HG03378 (cell line): ENCODE measurements around the gene DSE.

Source experiments
- ATAC-seq: cut with Tn5 transposase; IDR thresholded peaks from one replicate; pipeline ENCODE4 v1.9.1; 2021; ENCODE audit warnings: mild to moderate bottlenecking, moderate library complexity; ENCODE audit not compliant: unreplicated experiment

DSE gene

DNA sequence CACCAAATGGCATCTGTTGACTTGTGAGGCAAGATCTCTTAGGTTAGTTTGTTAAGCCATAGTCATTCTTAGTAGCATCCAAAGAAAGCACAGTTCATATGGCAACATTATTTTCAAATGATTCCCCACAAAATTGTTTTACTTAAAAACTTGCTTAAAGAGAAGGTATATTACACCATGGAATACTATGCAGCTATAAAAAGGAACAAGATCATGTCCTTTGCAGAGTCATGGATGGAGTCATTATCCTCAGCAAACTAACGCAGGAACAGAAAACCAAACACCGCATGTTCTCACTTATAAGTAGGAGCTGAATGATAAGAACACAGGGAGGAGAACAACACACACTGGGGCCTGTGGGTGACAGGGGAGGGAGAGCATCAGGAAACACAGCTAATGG, 10.9 kb upstream of the DSE start:
- no peak for ATAC-seq

DNA sequence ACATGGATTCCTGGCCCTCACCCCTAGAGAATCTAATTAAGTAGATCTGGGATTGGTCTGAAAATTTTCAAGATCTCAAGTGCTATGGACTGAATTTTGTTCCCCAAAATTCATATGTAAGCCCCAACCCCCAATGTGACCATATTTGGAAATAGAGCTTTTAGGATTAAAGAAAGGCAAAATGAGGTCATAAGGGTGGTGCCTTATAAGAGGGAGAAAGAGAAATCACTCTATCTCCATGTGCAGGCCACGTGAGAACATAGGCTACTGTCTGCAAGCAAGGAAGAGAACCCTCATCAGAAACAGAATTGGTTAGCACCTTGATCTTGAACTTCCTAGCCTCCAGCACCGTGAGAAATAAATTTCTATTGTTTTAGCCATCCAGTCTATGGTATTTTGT, 8.5 kb upstream of the DSE start:
- ATAC-seq: no peak

DNA sequence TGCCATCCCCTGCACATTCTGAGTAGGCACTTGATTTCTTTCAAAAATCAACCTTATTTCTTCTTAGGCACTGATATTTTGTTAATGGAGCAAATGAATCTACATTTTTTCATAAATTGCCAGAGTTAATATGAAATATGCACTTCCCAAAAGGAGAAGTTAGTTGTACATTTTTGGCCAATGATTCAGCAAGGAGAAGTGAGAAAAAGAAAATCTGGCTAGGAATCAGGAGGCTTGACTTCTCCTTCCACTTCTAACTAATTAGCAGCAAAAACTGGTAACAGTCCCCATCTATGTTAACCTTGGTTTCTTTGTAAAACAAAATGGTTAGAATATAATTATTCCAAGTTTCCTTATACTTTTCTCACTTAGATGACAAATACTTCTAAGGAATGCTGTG, 7.0 kb upstream of the DSE start:
- ATAC-seq: no peak

DNA sequence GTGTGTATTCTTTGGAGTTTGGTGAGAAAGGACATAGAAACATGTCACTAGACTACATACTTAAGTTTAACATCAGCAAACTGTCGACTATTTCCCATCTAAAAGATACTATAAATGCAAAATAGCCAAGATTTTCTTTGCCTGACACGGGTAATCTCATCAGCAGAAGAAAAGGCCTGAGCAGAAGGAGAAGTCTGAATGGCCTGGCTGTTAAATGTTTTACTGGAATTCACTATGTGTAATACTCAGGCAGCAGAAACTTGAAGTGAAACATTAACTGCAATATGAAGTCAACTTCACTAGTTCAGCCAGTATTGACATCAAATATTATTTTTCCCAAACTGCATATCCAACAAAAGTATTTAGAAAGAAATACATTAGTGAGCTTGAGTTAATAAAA, 6.4 kb upstream of the DSE start:
- ATAC-seq: no peak

DNA sequence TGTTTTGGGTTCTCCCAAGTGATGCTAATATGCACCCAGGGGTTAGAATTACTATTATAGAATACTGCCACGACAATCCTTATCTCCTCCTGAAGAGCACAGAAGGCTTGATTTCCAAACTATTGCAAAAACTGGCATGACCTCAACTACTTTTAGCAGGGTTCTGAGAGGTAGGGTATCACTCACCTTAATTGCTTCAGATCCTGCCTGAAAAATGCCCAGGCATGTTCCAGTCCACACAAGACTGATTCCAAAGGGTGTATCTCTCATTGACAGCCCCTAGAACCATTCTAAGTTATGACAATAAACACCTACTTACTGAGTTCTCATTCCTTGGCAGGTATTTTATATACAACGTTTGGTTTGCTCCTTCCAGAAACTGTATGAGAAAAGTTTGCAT, 5.0 kb upstream of the DSE start:
- no peak for ATAC-seq

DNA sequence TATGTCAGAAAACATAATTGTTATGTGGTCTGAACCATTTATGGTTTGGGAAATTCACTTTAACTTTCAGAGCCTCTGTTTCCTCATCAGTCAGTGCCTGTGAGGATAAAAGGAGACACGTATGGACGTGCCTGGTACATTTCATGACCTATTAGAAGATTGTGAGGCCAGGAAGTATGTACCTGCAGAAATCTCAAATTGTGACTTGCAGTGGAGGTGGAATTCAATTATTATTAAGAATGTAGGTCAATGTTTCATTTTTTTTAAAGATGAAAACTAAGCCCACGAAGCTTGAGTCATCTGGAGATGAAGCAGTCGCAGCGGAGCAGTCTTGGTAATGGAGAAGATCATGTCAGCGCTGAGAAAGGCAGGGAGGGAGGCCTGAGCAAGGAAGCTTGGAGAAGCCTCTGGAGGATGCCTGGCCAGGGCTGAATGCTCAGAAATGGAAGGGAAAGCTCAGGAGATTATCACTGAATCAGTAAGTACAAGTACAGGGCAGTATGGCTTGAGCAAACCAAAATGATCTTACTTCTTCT, 3.9 kb upstream of the DSE start:
- ATAC-seq: no peak

DNA sequence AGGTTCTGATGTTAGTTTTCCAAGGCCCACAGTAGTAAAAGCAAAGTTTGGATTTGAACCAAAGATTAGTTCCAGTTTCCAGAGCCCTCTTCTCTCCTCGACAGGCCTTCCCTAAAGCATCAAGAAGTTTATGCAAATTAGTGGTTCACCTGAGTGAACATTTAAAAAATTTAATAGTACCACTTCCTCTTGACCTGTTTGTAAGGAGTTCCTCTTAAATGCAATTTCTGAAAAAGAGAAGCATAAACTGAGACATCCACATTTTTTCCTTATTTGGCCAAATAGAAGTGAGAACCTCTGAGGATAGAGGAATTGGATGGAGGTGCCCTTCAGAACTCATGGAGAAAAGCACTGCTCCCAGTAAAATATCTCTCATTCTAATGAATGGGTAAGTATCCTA, 1.2 kb upstream of the DSE start:
- ATAC-seq: peak; percentile 69

DNA sequence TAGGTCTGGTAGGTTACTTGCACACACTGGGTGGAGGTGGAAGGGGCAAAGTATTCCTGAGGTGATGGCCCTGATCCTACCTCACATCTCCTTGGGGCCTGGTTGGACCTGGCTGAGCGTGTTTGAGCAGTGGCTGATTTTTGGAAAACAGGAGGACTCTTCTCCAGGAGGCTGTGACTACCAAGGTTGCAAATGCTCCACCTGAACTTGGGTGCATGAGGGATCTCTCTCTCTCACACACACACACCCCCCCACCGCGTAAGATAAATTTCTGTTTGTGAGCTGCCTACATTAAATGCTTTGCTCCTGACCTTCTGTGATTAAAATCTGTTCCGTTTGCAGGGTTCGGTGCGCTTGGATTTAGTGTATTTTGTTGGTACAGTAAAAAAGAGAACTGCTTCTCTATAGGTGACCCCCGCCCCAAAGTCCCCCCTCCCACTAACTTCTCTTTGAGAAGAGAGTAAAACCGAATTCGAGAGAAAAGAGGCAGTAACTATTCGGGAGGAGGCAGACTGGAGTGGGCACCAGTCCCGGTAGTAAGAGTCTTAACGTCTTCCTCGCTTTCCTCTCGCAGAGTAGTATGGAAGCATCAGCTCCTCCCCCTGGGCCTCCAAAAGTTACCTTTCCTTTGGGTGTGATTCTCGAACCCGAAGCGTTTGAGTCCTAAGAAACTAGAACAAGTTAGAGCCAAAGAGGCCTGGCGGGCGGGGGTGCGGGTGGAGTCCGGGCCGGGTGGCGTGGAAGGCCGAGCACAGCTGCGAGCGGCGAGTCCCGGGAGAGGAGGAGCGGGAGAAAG, 585 bp upstream of the DSE start:
- peak; percentile 34 for ATAC-seq

DNA sequence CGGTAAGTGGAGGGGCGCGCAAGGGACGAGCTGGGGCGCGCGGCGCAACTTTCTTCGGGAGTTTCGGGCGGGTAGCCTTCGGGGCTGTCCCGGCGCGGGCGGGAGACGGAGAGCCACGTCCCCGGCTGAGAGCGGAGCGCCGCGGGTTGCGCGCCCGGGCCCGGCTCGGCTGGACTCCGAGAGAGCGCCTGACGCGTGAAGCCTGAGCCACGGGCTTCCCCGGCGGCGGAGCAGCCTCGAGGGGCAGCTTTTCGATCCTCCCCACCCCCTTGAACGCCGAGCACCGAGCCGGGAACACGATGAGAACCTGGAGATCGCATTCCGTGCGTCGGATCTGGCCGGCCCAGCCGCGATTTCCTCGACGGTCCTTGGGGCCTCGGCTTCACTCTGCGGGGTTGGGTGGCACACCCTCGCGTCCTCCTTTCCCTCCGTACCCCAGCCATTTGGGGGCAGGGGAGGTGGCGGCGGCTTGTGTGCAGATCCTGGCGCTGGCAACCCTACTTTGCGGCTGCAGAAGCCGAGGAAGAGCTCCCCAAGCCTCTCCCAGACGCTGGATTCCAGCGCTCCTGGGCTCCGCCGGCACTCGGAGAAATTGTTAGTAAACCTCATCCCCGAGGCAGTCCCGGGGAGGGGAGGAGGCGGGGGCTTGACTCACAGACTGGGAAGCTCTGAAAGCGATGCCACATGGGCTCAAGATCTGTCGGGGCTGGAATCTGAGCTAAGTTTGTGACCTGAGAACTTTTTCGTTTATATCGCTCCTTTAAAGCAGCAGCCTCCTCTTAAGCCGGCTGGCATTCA, 572 bp downstream of the DSE start:
- peak; percentile 32 for ATAC-seq

DNA sequence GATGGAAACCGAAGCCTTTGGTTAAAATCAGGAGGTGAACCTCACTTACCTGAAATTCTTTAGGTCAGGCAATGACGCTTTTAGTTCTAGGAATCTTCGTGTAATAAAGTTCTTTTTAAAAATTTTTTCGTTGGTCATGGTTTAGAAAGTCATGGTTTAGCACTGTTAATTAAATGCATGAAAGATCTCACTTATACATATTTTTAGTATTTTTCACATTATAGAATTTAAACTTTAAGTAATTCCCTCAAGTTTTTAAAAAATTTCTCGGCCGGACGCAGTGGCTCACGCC, 1.1 kb downstream of the DSE start:
- ATAC-seq: no peak

DNA sequence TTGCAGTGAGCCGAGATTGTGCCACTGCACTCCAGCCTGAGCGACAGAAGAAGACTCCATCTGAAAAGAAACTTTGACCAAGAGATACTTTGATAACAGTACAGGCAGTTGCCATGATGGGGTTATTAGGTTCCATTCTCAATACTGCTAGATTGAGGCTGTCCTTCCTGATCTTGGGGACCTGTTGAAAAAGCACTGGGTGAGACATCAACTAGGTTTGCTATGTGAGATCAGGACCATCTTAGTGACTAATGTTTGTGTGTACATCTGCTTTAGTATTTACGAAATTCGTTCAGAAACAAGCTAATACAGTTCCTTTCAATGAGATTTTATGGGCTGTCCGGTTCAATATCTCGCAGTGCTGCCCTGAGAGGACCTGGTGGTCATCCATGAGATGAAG, 2.6 kb downstream of the DSE start:
- no peak for ATAC-seq

DNA sequence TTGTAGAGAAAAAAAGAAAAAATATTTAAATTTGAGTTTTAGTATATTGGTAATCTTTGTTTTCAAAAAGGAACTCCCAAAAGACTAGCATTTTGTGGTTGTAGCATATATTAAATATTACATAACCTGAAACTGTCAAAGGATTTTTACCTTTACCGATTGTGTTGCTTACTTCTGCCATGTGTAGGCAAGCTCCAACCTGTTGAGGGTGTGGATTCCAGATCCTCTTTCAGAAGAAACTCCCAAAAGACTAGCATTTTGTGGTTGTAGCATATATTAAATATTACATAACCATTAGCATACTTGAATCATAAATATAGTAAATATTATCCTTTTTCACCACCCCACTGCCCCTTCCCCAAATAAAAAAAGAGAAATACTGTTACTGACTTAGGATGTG, 3.2 kb downstream of the DSE start:
- ATAC-seq: no peak

DNA sequence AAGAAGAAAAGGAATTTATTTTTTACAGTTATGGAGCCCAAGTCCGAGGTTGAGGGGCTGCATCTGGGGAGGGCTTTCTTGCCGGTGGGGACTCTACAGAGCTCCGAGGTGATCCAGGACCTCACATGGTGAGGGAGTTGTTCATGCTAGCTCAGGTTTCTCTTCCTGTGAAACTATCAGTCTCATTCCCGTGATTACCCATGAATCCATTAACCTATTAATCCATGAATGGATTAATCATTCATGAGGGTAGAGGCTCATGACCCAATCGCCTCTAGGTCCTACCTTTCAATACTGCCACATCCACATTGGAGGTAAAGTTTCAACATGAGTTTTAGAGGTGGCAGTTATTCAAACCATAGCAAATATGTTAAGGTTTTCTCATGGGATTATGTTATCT, 3.8 kb downstream of the DSE start:
- ATAC-seq: no peak

DNA sequence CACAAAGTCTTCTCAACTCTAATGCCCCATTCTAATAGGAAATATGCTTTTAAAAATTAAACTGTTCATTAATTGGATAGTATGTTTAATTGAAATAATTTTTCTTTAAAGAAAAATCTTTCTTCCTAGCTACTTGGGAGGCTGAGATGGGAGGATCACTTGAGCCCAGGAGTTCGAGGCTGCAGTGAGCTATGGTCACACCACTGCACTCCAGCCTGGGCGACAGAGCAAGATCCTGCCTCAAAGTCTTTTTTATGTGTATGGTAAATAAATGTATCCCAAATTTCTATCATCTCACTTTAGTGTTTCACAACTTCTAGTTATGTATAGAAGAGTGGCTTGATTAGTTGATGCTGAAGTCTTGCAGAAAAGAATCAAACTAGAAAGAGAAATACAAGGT, 4.5 kb downstream of the DSE start:
- no peak for ATAC-seq

DNA sequence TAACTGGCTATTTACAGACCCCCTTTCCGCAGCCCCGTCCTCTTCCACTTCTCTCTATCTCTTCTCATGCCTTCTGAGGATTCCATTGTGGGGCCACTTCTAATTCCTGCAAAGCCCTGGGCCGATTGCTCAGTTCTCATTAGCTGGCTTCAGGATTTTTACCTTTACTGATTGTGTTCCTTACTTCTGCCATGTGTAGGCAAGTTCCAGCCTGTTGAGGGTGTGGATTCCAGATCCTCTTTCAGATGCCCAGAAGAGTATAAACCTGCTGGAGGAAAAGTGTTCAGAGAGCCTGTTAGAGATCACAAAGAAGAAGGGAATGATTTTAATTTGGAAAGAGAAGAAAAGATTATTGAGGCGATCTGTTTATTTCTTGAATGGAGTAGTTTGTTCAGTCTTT, 5.4 kb downstream of the DSE start:
- ATAC-seq: no peak

DNA sequence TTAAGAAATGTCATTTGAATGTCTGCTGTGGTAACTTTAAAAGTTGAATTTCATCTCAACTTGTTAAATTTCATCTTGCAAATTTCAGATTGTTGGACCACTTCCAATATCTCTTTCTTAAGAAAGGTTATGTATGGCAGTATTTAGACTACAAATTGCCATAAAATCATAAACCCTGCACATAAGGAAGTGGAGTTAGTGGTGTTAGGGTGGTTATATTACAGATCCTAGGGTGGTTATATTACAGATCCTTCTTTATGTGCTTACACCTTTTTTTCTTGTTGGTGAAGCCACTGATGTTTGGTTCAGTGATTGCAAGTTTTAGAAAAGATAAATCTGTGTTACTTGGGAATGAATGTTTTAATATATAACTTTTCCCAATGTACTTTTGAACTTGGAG, 9.0 kb downstream of the DSE start:
- ATAC-seq: no peak

DNA sequence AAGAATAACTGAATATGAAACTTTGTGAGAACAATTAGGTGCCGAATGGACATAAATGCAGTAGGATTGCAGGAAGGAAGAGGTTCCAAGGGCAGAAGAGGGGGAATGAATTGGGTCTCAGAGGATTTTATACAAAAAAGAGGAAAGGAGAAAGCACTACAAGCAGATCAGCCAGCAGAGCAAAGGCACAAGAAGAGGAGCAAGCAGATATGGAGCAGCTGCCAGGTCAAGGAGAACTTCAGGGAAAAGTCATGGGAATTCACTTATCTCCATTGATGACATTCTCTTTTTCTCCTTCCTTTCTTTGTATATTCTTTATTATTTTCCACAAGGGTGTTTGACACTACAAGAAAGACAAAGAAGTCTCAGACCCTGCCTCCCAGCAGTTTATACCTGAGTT, 9.6 kb downstream of the DSE start:
- no peak for ATAC-seq

DNA sequence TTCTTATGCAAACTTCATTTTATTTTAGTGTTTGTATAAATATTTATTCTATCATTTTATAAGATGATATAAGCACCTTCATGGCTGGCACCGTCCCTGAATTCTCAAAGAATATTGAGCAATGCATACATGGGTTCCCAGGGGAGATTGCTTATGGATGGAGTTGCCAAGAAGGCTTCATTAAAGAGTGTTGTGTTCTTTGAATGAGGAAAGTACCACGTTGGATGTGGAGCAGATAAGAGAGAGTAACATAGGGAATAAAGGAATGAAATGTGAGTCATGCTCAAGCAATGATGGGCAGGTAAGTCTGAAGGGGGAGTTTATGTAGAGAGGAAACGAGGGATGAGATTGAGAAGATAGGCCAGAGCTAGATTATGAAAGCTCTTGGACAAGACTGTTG, 10.3 kb downstream of the DSE start:
- ATAC-seq: no peak

DNA sequence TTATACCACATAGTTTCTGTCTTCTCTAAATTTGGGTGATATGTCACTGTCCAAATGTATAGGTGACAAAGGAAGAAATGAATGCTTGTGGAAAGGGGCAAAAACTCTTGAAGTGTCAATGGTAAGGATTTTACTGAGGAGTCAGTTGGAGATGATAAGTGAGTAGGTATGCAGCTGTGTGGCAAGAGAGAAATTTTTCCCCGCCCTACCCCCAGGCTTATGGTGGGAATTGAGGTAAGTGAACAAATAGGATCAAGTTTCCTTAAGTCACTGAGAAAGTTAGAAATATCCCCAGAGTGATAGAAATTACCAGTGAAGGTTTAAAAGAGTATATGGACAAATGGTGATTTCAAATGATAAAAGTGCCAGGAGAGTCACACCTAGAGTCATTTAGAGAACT, 11.8 kb downstream of the DSE start:
- no peak for ATAC-seq

DNA sequence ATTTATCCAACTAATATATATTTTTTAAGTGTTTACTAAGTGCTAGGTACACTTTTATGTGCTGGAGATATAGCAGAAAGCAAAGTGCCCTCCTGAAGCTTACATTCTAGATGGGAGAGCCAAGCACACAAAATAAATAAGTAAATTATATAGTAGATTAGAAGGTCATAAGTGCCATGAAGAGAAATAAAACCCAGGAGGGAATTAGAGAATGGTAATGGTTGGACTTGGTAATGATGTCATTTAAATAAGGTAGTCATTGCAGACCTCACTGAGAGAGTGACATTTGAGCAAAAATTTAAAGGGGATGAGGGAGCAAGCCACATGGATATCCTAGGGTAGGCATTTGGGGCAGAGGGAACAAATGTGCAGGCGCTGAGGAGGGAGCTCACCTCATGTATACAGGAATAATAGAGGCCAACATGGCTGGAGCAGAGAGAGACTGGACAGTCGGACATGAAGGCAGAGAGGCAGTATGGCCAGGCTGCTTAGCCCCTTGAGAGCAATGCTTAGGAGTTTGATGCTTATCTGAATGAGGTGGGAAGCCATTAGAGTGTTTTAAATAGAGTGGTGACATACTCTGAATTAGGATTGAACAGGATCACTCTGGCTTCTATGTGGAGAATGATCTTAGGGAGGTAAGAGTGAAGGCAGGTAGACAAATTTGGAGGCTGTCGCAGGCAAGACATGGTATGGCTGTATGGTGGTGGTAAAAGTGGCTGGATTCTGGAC, 14.1 kb downstream of the DSE start:
- no peak for ATAC-seq

DNA sequence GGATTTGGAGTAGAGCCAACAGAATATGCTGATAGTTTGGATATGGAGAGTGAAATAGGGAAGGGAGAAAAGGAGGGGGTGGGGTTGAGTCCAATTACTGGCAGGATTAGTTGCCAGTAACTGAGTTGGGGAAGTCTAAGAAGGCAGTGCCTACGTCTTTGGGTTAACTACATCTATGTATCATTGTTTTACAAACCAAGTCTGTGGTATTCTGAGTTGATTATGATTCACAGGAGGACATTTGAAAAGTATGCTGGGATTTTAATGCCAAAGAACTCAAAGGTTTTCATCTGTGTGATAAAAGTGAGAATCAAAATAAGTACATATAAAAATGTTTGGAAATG, 14.7 kb downstream of the DSE start:
- no peak for ATAC-seq

DNA sequence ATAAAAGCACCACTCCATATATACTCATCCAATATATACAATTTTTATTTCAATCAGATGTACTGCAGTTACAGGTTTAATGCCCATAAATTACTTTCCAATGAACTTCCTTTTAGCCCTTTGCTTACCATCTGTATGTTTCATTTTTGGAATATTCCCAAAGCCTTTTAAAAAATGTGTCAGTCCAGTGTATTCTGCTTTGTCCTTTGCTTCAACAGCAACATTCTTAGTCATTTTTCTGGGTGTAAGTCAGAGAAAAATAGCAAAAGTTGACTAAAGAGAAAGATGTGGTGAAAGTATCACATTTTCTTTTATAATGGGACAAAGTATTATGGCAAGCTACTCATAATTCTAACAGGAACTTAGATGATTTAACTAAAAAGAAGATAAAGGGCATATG, 15.2 kb downstream of the DSE start:
- ATAC-seq: no peak
